COLO829 (cell line): ENCODE data around the gene GPS1.

ENCODE experiments used
- DNase-seq: peaks from one replicate; pipeline ENCODE4 v3.0.0; 2012; ENCODE audit warnings: low spot score

The GPS1 gene

DNA sequence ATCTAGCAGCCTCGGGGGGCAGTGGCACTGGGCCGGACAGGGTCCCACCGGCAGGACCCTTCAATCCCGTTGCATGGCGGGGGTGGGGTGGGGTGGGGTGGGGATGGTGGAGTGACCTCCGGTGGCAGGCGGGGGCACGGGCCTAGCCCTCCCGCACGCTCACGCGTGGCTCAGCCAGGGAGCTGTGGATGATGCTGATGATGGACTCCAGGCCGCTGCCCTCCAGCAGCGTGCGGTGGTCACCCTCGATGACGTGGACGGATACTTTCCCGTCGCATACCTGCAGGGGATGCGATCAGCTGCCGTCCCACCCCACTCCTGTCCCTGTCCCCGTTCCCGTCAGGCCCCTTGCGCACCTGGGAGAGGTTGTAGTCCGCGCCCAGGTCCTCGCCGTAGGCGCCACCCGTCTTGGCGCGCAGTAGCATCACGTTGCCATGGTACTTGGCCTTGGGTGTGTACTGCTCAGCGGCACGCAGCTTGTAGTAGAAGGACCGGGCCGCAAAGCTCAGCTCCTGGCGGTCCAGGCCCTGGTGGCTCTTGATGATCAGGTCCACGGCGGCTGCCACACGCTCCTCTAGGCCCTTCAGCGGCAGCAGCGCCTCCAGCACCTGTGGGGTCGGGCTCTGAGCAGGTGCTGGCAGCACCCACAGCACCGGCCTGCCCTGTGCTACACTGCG lies 27.4 kb downstream of the GPS1 start:
- no peak for DNase-seq

DNA sequence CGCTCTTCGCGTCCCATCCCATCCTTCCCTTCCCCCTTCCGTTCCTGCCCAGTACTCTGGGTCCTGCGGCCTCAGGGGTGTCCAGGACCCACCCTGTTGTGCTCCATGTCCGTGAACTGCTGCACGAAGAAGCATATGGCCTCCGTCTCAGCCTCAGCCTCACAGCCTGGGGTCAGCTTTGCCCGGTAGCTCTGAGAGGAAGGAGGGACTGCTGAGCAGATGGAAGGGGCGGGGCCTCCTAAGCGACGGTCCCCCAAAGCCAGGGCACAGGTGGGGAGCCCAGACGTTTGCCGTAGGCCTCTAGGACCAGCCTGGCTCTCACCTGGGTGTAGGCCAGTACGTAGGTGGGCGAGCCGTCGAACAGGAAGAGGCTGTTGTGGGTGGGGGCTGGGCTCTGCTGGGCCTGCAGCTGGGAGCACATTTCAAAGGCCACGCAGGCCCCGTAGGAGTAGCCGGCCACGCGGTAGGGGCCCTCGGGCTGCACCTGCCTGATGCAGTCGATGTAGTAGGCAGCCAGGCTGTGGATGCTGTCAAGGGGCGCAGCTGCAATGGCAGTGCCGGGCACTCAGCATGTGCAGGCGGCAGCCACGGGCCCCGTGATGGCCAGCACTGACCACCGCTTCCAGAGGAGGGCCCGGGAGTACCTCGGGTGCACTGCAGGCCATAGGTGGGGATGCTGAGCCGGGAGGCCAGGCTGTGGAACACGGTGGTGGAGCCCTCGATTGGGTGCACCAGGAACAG lies 28.5 kb downstream of the GPS1 start:
- no peak for DNase-seq

DNA sequence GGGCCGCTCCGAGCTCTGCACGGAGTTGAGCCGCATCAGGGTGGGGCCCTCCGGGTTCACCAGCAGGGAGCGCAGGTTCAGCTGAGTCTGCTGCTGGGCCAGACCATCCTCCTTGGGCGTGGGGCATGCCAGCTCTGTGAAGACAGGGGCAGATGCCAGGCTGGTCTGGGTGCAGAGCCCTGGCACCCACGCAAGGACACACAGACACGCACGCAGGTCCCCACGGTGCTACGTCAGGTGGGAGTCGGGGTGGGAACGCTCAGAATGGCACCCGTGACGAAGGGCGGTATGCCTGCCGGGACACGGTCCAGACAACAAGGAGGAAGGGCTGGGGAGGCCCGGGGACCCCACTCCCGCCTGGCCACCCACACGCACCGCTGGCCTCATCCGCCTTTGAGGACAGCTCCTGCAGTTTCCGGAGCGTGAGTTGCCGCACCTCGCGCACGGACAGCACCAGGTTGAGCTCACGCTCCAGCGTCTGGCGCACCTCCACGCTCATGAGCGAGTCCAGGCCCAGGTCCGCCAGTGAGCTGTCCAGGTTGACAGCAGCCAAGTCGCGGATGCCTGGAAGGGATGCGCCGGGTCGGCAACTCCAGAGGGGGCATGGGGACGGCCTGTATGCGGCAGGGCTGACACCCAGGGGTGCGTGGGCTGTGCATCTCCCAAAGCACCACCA lies 29.2 kb downstream of the GPS1 start:
- DNase-seq = no peak

GRCh38 chr17:82081546-82081945 lies 29.8 kb downstream of the GPS1 start:
- DNase-seq = no peak

GRCh38 chr17:82081966-82082365 lies 30.3 kb downstream of the GPS1 start:
- DNase-seq = no peak

DNA sequence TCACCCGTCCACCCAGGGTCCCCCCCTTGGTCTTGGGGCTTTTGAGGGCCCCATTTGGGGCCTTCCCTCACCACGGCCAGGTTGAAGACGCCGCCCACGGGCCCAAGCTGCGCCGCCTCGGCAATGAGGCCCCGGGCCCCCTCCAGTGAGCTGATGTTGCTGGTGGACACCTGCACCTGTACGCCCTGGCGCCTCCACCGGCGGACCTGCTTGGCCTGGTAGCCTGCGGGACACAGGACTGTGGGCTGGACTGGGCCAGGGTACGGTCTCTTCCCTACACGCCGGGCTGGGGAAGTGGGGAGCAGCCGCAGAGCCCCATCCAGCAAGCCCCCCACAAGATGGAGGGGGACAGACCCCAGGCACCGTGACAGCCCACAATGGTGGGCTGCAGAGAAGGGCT lies 30.8 kb downstream of the GPS1 start:
- DNase-seq = no peak

DNA sequence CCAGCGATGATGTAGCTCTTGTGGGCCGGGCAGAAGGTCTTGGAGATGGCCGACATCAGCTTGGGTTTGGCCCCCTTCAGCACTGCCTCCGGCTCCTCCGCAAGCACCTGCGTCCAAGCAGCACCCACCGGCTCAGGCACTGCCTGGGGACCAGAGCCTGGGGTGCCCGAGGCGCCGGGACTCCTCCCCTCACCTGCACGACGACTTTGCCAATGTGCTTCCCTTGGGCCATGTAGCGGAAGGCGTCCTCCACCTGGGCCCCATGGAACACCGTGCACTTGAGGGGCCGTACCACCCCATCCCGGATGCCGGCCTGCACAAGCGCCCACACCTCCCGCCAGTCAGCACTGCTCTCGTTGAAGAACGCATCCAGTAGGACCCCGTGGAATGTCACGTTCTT lies 31.3 kb downstream of the GPS1 start:
- DNase-seq = no peak

DNA sequence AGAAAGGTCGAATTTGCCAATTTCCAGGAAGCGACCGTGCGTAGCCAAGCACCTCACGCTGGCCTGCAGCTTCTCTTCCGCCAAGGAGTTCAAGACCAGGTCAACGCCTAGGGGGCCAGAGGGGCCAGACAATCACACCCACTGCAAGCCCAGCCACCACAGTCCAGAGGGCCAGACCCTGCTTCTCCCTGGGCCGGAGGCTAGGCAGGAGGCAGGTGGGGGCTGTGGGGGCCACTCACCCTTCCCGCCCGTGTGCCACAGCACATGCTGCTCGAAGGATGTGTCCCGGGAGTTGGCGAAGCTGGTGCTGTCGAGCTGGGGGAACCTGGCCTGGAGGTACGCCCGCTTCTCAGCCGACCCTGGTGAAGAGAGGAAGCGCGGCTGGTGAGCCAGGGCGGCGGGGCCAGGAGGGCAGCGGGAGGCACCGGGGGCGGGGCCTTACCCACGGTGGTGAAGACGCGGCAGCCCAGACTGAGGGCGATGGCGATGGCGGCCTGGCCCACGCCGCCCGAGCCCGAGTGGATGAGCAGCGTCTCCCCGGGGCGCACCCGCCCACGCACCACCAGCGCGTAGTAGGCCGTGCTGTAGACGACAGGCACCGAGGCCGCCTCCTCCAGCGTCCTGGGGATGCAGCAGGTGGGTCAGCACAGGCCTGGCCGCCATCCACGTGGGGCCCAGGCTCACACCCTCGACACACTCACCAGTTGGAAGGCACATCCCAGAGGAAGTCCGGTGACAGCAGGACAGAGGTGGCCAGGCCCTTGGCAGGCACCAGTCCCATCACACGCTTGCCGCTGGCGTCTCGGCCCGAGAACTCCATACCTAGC lies 32.0 kb downstream of the GPS1 start:
- DNase-seq = no peak

GRCh38 chr17:82084373-82085030 lies 32.8 kb downstream of the GPS1 start:
- DNase-seq = no peak

DNA sequence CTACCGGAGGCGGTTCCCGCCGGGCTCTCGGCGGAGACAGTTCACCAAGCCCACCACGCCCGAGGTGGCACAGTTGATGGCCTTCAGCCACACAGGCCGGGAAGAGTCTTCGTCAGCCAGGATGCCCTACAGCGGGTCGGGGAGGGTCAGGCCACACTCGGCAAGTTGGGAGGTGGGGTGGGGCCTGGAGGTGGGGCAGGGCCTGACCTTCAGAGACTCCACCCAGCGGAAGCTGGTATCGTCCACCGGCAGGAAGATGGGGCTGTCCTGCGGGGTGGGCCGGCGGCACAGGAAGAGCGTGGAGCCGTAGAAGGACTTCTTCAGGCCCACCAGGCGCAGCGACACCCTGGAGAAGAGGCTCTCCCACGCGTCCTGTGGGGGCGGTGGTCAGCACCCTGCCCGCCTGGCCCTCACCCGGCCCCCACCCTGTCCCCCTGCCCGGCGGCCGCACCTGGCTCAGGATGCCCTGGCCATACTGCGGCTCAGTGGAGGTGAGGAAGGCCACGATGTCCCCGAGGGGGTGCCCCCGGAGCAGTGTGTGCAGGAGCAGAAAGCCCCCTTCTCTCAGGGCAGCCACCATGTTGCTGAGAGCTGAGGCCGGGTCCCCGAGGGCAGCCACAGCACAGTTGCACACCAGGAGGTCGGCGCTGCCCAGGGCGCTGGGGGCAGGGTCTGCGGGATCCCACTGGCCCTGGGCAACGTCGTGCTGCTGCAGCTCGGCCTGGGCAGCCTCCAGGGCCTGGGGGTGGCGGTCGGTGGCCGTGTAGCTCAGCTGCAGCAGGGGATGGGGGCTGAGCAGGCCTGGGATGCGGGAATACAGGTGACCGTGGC lies 33.5 kb downstream of the GPS1 start:
- DNase-seq = no peak

GRCh38 chr17:82085931-82086764 lies 34.5 kb downstream of the GPS1 start:
- DNase-seq = no peak

DNA sequence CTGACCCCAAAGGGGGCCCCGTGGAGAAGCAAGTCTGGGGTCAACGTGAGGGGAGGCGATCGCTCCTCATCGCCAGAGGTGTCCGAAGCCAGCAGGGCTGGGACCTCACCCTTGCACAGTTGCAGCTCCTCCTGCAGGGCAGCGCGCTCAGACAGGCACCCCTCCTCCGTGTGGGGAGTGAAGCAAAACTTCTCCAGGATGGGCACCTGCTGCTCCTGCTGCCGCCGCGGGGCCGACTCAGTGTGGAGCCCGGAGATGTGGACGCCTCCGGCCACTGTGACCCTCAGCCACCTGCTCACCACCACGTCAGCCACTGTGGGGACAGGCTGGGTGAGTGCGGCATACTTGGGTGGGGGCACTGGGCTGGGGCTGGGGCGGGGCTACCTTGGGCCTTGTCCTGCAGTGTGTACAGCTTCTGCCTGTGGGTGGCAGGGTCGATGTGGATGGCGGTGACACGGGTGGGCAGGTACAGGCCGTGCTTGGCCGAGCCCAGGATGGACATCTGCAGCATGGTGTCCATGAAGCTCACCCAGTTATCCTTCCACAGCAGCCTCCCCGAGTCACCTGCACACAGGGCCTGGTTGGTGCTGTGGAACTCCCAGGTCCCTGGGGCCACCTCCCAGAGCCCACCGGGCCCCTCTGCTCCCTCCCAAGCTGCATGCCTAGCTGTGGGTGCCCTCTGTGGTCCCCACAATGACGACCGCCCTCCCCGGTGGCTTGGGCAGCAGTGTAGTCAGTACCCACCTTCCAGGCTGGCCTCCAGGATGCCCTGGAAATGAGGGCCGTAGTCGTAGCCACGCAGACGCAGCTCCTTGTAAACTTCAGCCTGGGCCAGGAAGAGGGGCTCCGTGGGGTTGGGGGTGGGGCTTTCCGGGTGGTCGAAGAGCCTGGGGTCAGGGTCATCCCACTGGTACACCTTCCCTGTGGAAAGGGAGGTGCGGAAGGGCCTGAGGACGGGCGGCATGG lies 35.5 kb downstream of the GPS1 start:
- no peak for DNase-seq

DNA sequence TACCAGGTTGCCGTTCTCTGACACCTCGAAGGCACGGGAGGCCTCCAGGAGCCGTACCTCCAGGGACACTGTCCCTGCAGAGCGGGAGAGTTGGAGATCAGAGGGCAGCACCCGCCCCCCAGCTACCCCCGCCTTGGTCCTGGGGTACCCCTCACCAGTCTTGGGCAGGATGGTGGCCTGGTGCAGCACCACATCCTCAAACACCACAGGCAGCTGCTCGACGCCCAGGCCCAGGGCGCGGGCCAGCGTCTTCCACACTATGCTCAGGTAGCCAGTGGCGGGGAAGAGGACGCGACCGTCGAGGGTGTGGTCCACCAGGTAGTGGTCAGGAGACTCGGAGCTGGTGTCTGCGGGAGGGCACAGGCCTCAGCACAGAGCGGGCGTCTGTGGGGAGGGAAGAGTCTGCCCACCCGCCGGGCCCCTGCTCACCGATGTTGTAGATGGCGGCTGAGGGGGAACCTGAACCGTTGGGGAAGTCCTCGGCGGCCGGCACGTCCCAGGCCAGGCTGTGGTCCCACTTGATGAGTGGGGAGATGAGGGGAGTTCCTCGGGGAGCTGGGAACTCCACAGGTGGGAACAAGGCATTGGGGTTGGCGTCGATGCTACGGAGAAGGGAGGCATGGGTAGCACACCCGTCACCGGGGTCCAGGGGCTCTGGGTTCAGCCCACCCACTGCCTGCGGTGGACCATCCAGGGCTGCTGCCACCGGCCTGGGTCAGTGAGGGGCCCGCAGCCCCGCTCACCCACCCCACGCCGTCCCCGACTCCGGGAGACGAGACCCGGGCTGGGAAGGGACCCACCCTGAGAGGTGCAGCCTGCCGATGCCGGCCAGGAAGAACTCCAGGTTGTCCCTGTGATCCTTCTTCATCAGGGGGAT lies 36.5 kb downstream of the GPS1 start:
- DNase-seq = no peak

GRCh38 chr17:82088838-82089722 lies 37.4 kb downstream of the GPS1 start:
- DNase-seq = no peak

GRCh38 chr17:82089723-82090548 lies 38.2 kb downstream of the GPS1 start:
- no peak for DNase-seq
